Cardiac fibroblast (primary cell): Measurements from ENCODE around the gene FSIP1.

ENCODE experiments used
- DNase-seq, 2 donors: peaks; one replicate each; pipeline versions ENCODE4 v3.0.0 to v3.0.0-alpha.2; 2010; ENCODE audit warnings: low read depth in 2 of 2
- H3K4me3 ChIP-seq, 2 donors: replicated peaks in 1 of 2; 1 replicate in 1 of 2; 2 replicates in 1 of 2; pipeline ENCODE4 v1.5.1; 2011; ENCODE audit warnings: low read depth in 2 of 2, low read length in 2 of 2, mild to moderate bottlenecking in 2 of 2, moderate library complexity in 1 of 2
- TF ChIP-seq, protein P1 (sequence below): IDR thresholded peaks from one replicate; pipeline ENCODE4 v1.5.1; 2011; ENCODE audit warnings: low read depth, mild to moderate bottlenecking, low read length, inconsistent platforms

Gene FSIP1

DNA sequence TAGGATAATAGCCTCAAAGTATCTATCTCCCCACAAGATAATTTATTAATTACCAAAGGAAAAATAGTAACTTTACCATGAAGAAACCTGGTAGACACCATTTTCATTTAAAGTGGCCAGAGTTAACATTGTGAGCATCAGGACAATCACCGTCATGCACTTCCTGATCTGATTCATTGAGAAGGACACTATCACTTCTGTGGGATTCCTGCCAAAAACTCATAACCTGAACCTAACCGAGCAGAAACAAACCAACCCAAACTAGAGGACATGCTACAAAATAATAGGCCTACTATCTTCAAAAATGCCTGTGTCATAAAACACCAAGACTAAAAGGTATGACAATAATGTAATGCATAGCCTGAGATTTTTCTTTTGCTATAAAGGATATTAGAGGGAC, 39.0 kb downstream of the FSIP1 start:
- no peak overlapping the region for H3K4me3 ChIP-seq
- TF ChIP-seq, protein P1, sequence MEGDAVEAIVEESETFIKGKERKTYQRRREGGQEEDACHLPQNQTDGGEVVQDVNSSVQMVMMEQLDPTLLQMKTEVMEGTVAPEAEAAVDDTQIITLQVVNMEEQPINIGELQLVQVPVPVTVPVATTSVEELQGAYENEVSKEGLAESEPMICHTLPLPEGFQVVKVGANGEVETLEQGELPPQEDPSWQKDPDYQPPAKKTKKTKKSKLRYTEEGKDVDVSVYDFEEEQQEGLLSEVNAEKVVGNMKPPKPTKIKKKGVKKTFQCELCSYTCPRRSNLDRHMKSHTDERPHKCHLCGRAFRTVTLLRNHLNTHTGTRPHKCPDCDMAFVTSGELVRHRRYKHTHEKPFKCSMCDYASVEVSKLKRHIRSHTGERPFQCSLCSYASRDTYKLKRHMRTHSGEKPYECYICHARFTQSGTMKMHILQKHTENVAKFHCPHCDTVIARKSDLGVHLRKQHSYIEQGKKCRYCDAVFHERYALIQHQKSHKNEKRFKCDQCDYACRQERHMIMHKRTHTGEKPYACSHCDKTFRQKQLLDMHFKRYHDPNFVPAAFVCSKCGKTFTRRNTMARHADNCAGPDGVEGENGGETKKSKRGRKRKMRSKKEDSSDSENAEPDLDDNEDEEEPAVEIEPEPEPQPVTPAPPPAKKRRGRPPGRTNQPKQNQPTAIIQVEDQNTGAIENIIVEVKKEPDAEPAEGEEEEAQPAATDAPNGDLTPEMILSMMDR = no peak
- peak in 1 of 2 donors; percentile 15 for DNase-seq

DNA sequence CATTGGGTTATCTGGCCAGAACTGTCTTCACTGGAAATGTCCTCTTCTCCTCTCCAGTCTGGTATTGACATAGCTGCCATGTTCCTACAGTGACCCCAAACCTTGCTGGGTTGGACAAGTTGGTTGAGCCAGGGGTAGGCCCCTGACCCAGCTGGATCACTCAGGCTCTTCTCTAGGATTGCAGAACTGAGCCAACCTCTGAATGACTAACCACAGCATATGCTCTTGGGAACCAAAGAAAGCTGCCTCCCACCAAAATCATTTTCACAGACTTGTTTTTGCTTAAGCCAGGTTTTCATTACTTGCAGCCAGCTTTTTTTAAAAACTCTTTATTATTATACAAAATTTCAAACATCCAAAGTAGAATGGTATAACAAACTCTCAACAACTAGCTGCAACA, 41.4 kb downstream of the FSIP1 start:
- H3K4me3 ChIP-seq = no peak overlapping the region
- TF ChIP-seq, protein P1 = no peak
- peak; percentile 46 to 60 for DNase-seq

DNA sequence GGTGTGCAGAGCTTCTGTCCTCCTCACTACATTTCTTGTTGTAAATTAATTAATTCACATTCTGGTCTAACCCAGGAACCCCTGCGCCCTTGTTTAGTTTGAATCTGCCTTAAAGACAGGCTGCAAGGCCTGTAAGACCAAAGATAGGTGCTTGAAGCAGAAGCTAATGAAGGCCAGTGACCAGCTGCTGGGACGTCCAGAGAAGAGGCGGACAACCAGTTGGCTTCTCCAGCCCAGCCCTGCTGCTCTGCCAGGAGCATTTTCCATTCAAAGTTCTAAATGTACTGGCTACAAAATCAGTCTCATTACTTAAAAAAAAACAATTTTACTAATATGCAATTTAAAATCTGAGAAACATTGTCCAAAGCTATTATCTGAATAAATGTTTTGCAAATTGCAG, 43.6 kb downstream of the FSIP1 start:
- no peak overlapping the region for H3K4me3 ChIP-seq
- TF ChIP-seq, protein P1 = no peak
- DNase-seq = no peak

DNA sequence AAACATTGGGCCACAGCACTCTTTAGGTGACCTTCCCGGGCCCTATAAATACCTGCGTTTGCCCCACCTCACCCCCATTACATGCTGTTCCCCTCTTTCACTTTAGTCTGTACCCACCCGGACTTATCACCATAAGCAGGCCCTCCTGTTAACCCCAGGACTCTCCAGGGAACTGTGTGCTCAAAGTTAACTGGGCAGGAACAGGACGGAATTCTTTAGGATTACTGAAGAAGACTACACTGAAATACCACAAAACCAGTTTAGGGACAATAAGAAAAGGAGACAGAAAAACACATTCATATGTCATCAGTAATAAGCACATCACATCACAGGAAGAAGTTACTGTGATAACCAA, 45.5 kb downstream of the FSIP1 start:
- DNase-seq = no peak
- H3K4me3 ChIP-seq = no peak overlapping the region
- TF ChIP-seq, protein P1 = no peak

DNA sequence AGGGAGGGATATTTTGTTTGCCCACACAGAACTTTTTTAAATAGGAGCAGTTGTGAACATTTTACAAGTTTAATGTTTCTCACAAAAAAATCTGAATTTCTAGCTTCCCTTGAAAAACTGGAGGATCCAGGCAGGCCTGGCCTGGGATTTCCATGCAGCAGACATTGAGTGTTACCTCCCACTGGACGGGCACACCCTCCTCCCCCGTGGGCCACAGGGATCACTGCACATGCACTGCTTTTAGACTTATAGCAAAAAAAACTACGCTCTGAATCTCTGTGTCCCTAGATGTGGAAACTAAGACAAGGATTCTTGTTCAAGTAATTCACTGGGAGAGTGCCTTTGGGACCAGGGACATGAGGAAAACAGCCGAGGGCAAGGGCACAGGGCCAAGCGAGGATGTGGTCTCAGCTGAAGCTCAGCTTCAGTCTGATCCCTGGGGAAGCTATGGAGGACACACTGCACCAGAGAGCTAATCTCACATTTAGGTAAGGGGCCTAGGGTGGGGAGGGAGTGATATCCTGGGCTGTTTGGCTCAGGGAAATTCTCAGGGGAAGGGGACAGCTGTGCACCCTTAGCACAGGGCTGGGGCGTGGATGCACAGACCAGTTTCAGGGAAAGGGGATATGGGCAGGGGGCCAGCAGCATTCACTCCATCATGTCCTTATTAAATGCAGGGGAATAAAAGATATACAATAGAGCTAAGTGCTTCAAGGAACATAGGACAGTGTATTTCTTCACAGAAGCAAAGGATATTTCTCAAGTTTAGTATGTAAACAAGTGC, 46.0 kb downstream of the FSIP1 start:
- DNase-seq = no peak
- no peak overlapping the region for H3K4me3 ChIP-seq
- TF ChIP-seq, protein P1 = no peak

DNA sequence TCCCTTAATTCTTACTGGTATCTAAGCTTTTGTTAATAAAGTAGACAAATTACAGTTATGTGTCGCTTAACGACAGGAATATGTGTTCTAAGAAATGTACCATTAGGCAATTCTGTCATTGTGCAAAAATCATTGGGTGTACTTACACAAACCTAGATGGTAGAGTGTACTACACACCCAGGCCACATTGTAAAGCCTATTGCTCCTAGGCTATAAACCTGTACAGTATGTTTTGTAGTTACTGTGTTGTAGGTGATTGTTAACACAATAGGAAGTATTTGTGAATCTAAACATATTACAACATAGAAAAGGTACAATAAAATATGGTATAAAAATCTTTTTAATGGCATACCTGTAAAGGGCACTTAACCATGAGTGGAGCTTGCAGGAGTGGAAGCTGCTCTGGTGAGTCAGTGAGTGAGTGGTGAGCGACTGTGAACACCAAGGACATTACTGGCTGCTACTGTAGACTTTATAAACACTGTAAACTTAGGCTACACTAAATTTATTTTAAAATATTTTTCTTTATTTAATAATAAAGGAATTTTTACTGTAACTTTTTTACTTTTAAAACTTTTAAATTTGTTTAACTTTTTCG, 47.4 kb downstream of the FSIP1 start:
- H3K4me3 ChIP-seq = no peak overlapping the region
- TF ChIP-seq, protein P1 = no peak
- no peak for DNase-seq
